HG03558 (cell line): ENCODE data around the gene VPS29.
"Not testable (repeated sequence)": the region's sequence is repeated elsewhere in the genome, so short reads cannot be mapped to it uniquely, and the experiment has no call there.

ENCODE experiments used
- ATAC-seq: cut with Tn5 transposase; IDR thresholded peaks from one replicate; pipeline ENCODE4 v1.9.1; 2021; ENCODE audit warnings: moderate number of reproducible peaks; ENCODE audit not compliant: unreplicated experiment; ENCODE audit errors: extremely low read depth

VPS29 gene

GRCh38 chr12:110530511-110530910, 28.6 kb upstream of the VPS29 start:
- ATAC-seq, result no peak

DNA sequence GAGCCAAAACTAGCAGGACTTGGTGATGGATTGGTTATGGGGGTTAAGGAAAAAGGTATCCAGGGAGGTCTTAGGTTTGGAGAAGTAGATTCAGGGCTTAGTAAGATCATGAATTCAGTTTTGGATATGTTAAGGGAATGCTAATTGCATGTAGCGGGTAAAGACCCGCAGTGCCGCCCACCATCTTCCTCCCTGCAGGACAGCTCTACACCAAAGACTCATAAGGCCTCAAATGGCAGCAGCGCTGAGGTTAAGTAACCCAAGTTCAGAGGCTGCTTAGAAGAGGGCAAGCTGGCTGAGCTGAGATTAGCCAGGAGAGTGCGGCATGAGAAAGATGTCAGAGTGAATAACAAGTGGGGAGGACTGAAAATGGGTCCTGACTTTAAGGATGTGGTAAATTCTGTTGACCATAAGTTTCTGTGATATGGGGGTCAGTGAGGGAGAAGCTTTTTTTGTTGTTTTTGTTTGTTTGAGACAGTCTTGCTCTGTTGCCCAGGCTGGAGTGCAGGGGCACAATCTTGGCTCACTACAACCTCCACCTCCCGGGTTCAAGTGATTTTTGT, 26.4 kb upstream of the VPS29 start:
- no peak for ATAC-seq

GRCh38 chr12:110520876-110521712, 19.2 kb upstream of the VPS29 start:
- ATAC-seq, result not testable (repeated sequence)

DNA sequence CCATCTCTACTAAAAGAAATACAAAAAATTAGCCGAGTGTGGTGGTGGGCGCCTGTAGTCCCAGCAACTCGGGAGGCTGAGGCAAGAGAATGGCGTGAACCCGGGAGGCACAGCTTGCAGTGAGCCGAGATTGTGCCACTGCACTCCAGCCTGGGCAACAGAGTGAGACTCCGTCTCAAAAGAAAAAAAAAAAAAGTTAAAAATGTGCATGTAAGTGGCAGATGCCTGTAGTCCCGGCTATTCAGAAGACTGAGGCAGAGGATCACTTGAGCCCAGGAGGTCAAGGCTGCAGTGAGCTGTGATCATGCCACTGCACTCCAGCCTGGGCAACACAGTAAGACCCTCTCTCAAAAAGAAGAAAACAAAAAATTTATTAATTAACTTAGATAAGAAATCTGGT, 16.1 kb upstream of the VPS29 start:
- ATAC-seq, result not testable (repeated sequence)

- ATAC-seq, result no peak
Observed at GRCh38 chr12:110516995-110517394, 15.1 kb upstream of the VPS29 start.

DNA sequence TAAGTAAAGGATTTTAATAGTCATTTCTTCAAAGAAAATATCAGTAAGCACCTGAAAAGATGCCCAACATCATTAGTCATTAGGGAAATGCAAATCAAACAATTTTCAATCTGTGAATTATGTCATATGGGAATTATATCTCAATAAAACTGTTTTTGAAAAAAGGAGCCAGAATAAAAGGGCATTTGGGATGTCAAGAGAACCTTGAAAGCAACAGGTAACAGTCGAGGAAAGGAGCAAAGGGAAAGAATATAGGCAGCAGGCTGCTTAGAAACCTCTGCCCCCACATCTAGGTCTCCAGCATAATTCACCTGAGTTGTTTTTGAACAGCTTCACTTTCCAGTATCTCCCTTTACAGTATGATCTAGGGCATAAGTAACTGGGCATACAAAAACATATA, 12.5 kb upstream of the VPS29 start:
- no peak for ATAC-seq

GRCh38 chr12:110513842-110514241, 11.9 kb upstream of the VPS29 start:
- ATAC-seq, result no peak

GRCh38 chr12:110508071-110508586, 6.2 kb upstream of the VPS29 start:
- no peak for ATAC-seq

GRCh38 chr12:110505332-110505731, 3.4 kb upstream of the VPS29 start:
- no peak for ATAC-seq

- ATAC-seq, result no peak
Observed at GRCh38 chr12:110503432-110503831, 1.5 kb upstream of the VPS29 start.

DNA sequence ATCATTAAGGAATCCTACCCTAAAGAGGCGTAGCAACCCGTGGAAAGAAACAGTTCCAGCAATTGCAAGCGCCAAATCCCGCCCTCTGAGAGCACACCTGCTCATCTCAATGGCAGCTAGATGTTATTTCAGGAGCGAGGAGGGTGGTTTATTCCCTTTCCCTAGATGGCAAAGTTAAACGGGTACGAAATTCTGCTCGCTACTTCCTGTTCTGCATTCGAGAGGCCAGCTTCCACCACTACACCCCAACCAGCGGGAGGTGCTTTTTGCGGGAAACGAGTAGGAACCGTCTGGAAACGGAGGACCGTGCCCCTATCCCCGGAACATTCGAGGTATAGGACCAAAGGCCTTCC, 536 bp downstream of the VPS29 start:
- ATAC-seq, result no peak

GRCh38 chr12:110498984-110499706, 2.8 kb downstream of the VPS29 start:
- ATAC-seq, result no peak

GRCh38 chr12:110475426-110475825, 26.5 kb downstream of the VPS29 start:
- ATAC-seq, result no peak

GRCh38 chr12:110468214-110469048, 33.5 kb downstream of the VPS29 start, which contains the start of the genes FAM216A and GPN3:
TSS of gene FAM216A (plus strand) at chr12:110468845. CDS start at chr12:110468876, 31 bp downstream.
TSS of gene GPN3 (minus strand) at chr12:110468257. CDS start at chr12:110468203, 54 bp downstream.
- ATAC-seq, result peak; percentile 56

- ATAC-seq, result no peak
Observed at GRCh38 chr12:110467847-110468213, 34.1 kb downstream of the VPS29 start.

DNA sequence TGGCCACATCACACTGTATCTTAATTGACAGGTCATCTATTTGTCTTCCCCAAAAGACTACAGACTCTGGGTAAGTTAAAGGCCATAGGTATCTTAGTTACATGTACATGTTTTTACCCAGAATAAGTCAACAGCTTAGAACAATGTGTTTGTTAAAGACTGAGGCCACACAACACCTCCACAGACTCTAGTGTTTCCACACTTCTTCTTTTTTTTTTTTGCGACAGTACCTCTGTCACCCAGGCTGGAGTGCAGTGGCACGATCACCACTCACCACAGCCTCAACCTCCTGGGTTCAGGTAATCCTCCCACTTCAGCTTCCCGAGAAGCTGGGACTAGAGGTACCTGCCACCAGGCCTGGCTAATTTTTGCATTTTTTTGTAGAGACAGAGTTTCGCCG, 35.1 kb downstream of the VPS29 start:
- ATAC-seq, result no peak

GRCh38 chr12:110465765-110466164, 36.1 kb downstream of the VPS29 start:
- ATAC-seq, result not testable (repeated sequence)

DNA sequence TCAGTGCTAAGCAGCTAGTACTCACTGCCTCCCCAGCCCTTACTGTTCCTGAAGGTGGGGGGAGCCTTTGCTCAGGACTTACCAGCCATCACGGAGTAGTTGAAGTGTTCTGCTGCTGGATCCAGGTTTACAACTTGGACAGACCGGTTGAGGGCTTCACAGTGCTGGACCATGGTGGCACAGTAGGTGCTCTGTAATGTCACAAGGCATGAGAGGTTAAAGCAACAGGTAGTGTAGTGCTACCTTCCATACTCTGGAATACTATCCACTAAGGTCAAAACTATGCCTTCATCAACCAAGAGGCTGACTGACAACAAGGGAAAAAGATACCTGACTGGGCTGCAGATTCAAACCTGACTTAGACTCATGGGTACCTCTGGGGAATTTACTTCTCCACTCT, 36.9 kb downstream of the VPS29 start:
- ATAC-seq, result no peak

GRCh38 chr12:110461189-110461588, 40.7 kb downstream of the VPS29 start:
- not testable (repeated sequence) for ATAC-seq

DNA sequence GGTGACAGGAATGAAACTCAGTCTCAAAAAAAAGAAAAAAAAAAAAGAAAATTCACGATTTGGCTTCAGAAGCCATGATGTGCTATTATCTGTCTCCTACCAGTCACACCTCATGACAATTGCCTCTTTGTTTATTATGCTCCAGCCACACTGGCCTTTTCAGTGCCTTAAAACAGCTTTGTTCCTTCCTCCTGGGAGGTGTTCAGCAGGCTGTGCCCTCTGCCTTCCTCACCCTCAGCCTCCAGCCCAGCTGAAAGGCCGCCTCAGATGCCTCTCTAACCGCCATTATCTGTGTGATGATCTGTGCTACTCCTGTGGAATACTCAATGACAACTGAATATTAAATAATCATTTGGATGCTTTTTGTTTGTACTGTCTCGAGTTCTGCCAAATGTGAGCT, 43.2 kb downstream of the VPS29 start:
- no peak for ATAC-seq
